Measurements from ENCODE around the gene CYB5RL.

- TF ChIP-seq EP300 (IDR thresholded peaks at IDR 0.05; ENCODE audit: borderline replicate concordance in 1 of 2, low read depth in 1 of 2, low read length in 1 of 2) = no peak
- TF ChIP-seq CTCF (IDR thresholded peaks at IDR 0.05) = no peak
- no peak for TF ChIP-seq CHD2 (IDR thresholded peaks at IDR 0.05; ENCODE audit: low read length, partially characterized antibody)
- TF ChIP-seq POLR2AphosphoS5 (IDR thresholded peaks at IDR 0.05; ENCODE audit: low read depth, low read length) = no peak
- no peak for TF ChIP-seq RFX5 (IDR thresholded peaks at IDR 0.05; ENCODE audit: low read length)
- no peak for TF ChIP-seq YY1 (IDR thresholded peaks at IDR 0.05; ENCODE audit: low read depth)
- no peak for TF ChIP-seq RCOR1 (IDR thresholded peaks at IDR 0.05; ENCODE audit: low read length)
- TF ChIP-seq, protein P1, sequence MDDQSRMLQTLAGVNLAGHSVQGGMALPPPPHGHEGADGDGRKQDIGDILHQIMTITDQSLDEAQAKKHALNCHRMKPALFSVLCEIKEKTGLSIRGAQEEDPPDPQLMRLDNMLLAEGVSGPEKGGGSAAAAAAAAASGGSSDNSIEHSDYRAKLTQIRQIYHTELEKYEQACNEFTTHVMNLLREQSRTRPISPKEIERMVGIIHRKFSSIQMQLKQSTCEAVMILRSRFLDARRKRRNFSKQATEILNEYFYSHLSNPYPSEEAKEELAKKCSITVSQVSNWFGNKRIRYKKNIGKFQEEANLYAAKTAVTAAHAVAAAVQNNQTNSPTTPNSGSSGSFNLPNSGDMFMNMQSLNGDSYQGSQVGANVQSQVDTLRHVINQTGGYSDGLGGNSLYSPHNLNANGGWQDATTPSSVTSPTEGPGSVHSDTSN (IDR thresholded peaks at IDR 0.05) = no peak
- TF ChIP-seq, protein P2, sequence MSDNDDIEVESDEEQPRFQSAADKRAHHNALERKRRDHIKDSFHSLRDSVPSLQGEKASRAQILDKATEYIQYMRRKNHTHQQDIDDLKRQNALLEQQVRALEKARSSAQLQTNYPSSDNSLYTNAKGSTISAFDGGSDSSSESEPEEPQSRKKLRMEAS (IDR thresholded peaks at IDR 0.05; ENCODE audit: low read depth) = no peak
- no peak for TF ChIP-seq JUND (IDR thresholded peaks at IDR 0.05)
- TF ChIP-seq, protein P3, sequence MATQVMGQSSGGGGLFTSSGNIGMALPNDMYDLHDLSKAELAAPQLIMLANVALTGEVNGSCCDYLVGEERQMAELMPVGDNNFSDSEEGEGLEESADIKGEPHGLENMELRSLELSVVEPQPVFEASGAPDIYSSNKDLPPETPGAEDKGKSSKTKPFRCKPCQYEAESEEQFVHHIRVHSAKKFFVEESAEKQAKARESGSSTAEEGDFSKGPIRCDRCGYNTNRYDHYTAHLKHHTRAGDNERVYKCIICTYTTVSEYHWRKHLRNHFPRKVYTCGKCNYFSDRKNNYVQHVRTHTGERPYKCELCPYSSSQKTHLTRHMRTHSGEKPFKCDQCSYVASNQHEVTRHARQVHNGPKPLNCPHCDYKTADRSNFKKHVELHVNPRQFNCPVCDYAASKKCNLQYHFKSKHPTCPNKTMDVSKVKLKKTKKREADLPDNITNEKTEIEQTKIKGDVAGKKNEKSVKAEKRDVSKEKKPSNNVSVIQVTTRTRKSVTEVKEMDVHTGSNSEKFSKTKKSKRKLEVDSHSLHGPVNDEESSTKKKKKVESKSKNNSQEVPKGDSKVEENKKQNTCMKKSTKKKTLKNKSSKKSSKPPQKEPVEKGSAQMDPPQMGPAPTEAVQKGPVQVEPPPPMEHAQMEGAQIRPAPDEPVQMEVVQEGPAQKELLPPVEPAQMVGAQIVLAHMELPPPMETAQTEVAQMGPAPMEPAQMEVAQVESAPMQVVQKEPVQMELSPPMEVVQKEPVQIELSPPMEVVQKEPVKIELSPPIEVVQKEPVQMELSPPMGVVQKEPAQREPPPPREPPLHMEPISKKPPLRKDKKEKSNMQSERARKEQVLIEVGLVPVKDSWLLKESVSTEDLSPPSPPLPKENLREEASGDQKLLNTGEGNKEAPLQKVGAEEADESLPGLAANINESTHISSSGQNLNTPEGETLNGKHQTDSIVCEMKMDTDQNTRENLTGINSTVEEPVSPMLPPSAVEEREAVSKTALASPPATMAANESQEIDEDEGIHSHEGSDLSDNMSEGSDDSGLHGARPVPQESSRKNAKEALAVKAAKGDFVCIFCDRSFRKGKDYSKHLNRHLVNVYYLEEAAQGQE (IDR thresholded peaks at IDR 0.05; ENCODE audit: low read depth, low read length) = no peak
- TF ChIP-seq SMC3 (IDR thresholded peaks at IDR 0.05; ENCODE audit: low read depth, low read length) = no peak
- TF ChIP-seq ELF1 (IDR thresholded peaks at IDR 0.05) = no peak
- no peak for TF ChIP-seq RXRA (IDR thresholded peaks at IDR 0.05; ENCODE audit: borderline replicate concordance, low read depth)
Measured at GRCh38 chr1:54153535-54154439, 46.0 kb downstream of the CYB5RL start.

Data from SK-N-SH (cell line).